GM19463 (cell line): Measurements from ENCODE around the gene GLI2.

Experiments used
- ATAC-seq: cut with Tn5 transposase; IDR thresholded peaks from one replicate; pipeline ENCODE4 v1.9.1; 2021; ENCODE audit warnings: mild to moderate bottlenecking, moderate library complexity; ENCODE audit not compliant: unreplicated experiment

GLI2 gene

GRCh38 chr2:120769076-120769786 lies 33.6 kb downstream of the GLI2 start:
- ATAC-seq, result no peak

GRCh38 chr2:120769787-120770120 lies 34.1 kb downstream of the GLI2 start:
- ATAC-seq, result no peak

GRCh38 chr2:120770176-120770575 lies 34.5 kb downstream of the GLI2 start:
- ATAC-seq, result no peak

- ATAC-seq, result no peak
Observed at GRCh38 chr2:120770641-120771040, 35.0 kb downstream of the GLI2 start.

- ATAC-seq, result no peak
Observed at GRCh38 chr2:120771111-120771780, 35.6 kb downstream of the GLI2 start.

GRCh38 chr2:120771781-120772208 lies 36.1 kb downstream of the GLI2 start:
- ATAC-seq, result no peak

GRCh38 chr2:120772261-120772660 lies 36.6 kb downstream of the GLI2 start:
- no peak for ATAC-seq

- no peak for ATAC-seq
Observed at GRCh38 chr2:120773186-120773800, 37.6 kb downstream of the GLI2 start.

- no peak for ATAC-seq
Observed at GRCh38 chr2:120774557-120775160, 39.0 kb downstream of the GLI2 start.

GRCh38 chr2:120775194-120775593 lies 39.5 kb downstream of the GLI2 start:
- ATAC-seq, result no peak

- no peak for ATAC-seq
Observed at GRCh38 chr2:120775801-120776589, 40.3 kb downstream of the GLI2 start.

GRCh38 chr2:120776649-120777048 lies 41.0 kb downstream of the GLI2 start:
- ATAC-seq, result no peak

GRCh38 chr2:120777170-120777751 lies 41.6 kb downstream of the GLI2 start:
- no peak for ATAC-seq

GRCh38 chr2:120777787-120778186 lies 42.1 kb downstream of the GLI2 start:
- no peak for ATAC-seq

GRCh38 chr2:120778244-120778643 lies 42.6 kb downstream of the GLI2 start:
- ATAC-seq, result no peak

- no peak for ATAC-seq
Observed at GRCh38 chr2:120779781-120780283, 44.2 kb downstream of the GLI2 start.

GRCh38 chr2:120780402-120780801 lies 44.7 kb downstream of the GLI2 start:
- ATAC-seq, result no peak

GRCh38 chr2:120783371-120783791 lies 47.7 kb downstream of the GLI2 start:
- ATAC-seq, result no peak

- ATAC-seq, result no peak
Observed at GRCh38 chr2:120783969-120784372, 48.3 kb downstream of the GLI2 start.
